ENCODE data around the gene SPOP. TPM values are rescaled to one million over a fixed set of nuclear protein-coding genes. Genes with fewer than 3 reads are reported as not detected.

Gene SPOP
- total and polyA plus RNA-seq, 2 of the 4 experiments (the other 2 are of a cell fraction): 24.9 to 47.5 TPM

DNA sequence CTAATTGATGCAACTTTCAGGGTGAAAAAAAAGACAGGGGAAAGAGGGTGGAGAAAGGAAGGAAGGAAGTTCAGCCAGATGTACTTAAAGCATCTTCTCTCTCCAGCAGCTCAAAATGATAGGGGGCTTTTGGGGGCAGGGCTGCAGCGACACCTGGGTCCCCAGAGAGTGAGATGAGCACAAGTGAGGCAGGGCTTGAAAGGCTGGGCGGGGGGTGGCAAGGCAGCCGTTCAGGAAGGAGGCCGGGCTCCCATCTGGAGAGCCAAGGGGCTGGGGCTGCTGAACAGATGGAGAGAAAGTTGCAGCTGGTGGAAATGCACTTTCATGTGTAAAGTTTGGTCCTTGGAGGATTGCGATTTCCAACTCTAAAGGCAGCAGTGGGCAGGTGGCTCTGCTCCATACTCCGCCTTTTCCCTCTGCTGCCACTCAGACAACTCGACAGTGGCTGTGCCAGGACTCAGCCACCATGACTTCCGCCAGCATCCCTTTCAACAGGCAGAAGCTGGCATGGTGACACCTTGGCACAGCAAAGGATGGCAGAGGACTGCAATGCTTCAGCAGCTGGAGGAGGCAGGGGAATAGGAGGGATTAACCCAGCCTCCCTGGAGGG is 22.2 kb upstream of the SPOP start:
- H3K27me3 ChIP-seq (ENCODE audit: control insufficient read depth, insufficient read depth, low read length): no peaks in the 10 kb centered on the region; the same call in 1 of the 2 replicates
- no peak overlapping the region for H2AK5ac ChIP-seq (ENCODE audit: low read depth, low read length)
- no peak overlapping the region for H2BK15ac ChIP-seq (ENCODE audit: low read depth, low read length)
- ChIA-PET POLR2A (ENCODE audit: unreplicated experiment) (interaction anchor here (0.6 kb wide), 1 partner anchor 13 kb away, joined by 4 read pairs; no protein-coding TSS in a partner anchor), CTCF (interaction anchor here (2.1 kb wide), 1 partner anchor 130 kb away, joined by 9 read pairs; no protein-coding TSS in a partner anchor)
- H3K9me3 ChIP-seq (ENCODE audit: control insufficient read depth, insufficient read depth, low read length): no peaks in the 10 kb centered on the region
- peaks cover 2 to 4% of the 10 kb centered on the region in 2 experiments; a peak in 3 of 4 replicates for H3K79me1 ChIP-seq (ENCODE audit: low read depth in 1 of 2, low read length in 2 of 2)
- no peak overlapping the region for H2AFZ ChIP-seq (replicated peaks; ENCODE audit: low read length, poor library complexity)
- intact Hi-C loops (cut with micrococcal nuclease): no loop called here
- no peaks in the 10 kb centered on the region for H3K9me1 ChIP-seq (ENCODE audit: insufficient read depth, low read length)
- H4K5ac ChIP-seq (ENCODE audit: low read depth, low read length): no peak overlapping the region
- no peaks in the 10 kb centered on the region for H3K4me1 ChIP-seq (ENCODE audit: control insufficient read depth, insufficient read depth, low read length)
- no TSS peak for BruUV-seq (replicated peaks)
- no peaks in the 10 kb centered on the region for H4K20me1 ChIP-seq (ENCODE audit: insufficient read depth, low read length)
- DNase-seq (no peak), ATAC-seq (ENCODE audit: low read depth) (no peak)
- no peak overlapping the region for H3K18ac ChIP-seq (ENCODE audit: low read depth, low read length)
- in situ Hi-C loops (cut with MboI; ENCODE audit: low sequenced_read_pairs): loop anchor here (5.0 to 10.0 kb wide), 2 partner anchors 128 to 295 kb away; partner anchors contain the start of gene DLX3
- H4K91ac ChIP-seq (ENCODE audit: insufficient read depth, low read depth, low read length): no peak overlapping the region
- H3K4me3 ChIP-seq (ENCODE audit: insufficient read depth, low read depth, low read length): no peak overlapping the region
- TF ChIP-seq SMC3 (IDR thresholded peaks at IDR 0.05; ENCODE audit: low read depth, low read length): no peak
- no peak for TF ChIP-seq MAFK (IDR thresholded peaks at IDR 0.05; ENCODE audit: low read depth, low read length)
- TF ChIP-seq RAD21 (IDR thresholded peaks at IDR 0.05; ENCODE audit: low read length): no peak
- TF ChIP-seq CTCF (conservative IDR thresholded peaks at IDR 0.05; ENCODE audit: low read depth, low read length): no peak
- no peak for TF ChIP-seq CEBPB (IDR thresholded peaks at IDR 0.05; ENCODE audit: low read depth, low read length)
- no peak for TF ChIP-seq FOS (IDR thresholded peaks at IDR 0.05; ENCODE audit: low read depth, low read length)
- no peak for TF ChIP-seq POLR2A (IDR thresholded peaks at IDR 0.05; ENCODE audit: low read depth, low read length)
- TF ChIP-seq MAZ (IDR thresholded peaks at IDR 0.05; ENCODE audit: borderline replicate concordance, low read depth, low read length): no peak
- TF ChIP-seq NFE2L2 (IDR thresholded peaks at IDR 0.05; ENCODE audit: low read depth, low read length): no peak
- no peak for TF ChIP-seq BHLHE40 (IDR thresholded peaks at IDR 0.05; ENCODE audit: low read depth, low read length)
- TF ChIP-seq, protein P1, sequence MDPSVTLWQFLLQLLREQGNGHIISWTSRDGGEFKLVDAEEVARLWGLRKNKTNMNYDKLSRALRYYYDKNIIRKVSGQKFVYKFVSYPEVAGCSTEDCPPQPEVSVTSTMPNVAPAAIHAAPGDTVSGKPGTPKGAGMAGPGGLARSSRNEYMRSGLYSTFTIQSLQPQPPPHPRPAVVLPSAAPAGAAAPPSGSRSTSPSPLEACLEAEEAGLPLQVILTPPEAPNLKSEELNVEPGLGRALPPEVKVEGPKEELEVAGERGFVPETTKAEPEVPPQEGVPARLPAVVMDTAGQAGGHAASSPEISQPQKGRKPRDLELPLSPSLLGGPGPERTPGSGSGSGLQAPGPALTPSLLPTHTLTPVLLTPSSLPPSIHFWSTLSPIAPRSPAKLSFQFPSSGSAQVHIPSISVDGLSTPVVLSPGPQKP (IDR thresholded peaks at IDR 0.05; ENCODE audit: borderline replicate concordance, low read depth, low read length): no peak
- TF ChIP-seq RFX5 (IDR thresholded peaks at IDR 0.05; ENCODE audit: low read depth, low read length): no peak
- TF ChIP-seq USF2 (IDR thresholded peaks at IDR 0.05; ENCODE audit: low read depth, low read length): no peak
- TF ChIP-seq MXI1 (IDR thresholded peaks at IDR 0.05; ENCODE audit: borderline replicate concordance, low read depth, low read length): no peak
- TF ChIP-seq CHD1 (IDR thresholded peaks at IDR 0.05; ENCODE audit: low read depth, low read length): no peak
- no peak for TF ChIP-seq RCOR1 (IDR thresholded peaks at IDR 0.05; ENCODE audit: insufficient replicate concordance, low read length)
- H4K8ac ChIP-seq (ENCODE audit: low read depth in 2 of 2, low read length in 2 of 2): no peak overlapping the region
- no peak overlapping the region for H2BK5ac ChIP-seq (ENCODE audit: low read depth, low read length, poor library complexity, severe bottlenecking)
- H3K36me3 ChIP-seq (ENCODE audit: control insufficient read depth, insufficient read depth, low read length): peaks cover 44% of the 10 kb centered on the region
- H3K9ac ChIP-seq (ENCODE audit: low read depth, low read length): no peak overlapping the region
- H3K23ac ChIP-seq (ENCODE audit: low read depth, low read length): no peak overlapping the region
- no peak overlapping the region for H3K56ac ChIP-seq (ENCODE audit: extremely low read depth, insufficient read depth, low read length)
- H3K4me2 ChIP-seq (ENCODE audit: low read depth, low read length): no peak overlapping the region
- no peak overlapping the region for H3K27ac ChIP-seq (ENCODE audit: insufficient read depth, low read length)
- no peak overlapping the region for H3K14ac ChIP-seq (replicated peaks; ENCODE audit: low read depth, low read length)
- WGBS, 2 experiments (ENCODE audit: extremely low coverage in 2 of 2, insufficient read length in 1 of 2): 79% methylated on average over 2 of the region's 8 CpGs; no CpG with 5 or more reads in 1 of the 2 experiments
- dilution Hi-C loops (cut with HindIII; ENCODE audit: low sequenced_read_pairs, unreplicated experiment): no loop called here
- H2BK120ac ChIP-seq (ENCODE audit: low read depth, low read length): no peak overlapping the region
- H3K4ac ChIP-seq (ENCODE audit: low read depth, low read length): no peak overlapping the region
- H2AK9ac ChIP-seq (replicated peaks; ENCODE audit: low read depth, low read length, poor library complexity): no peak overlapping the region
- H2BK20ac ChIP-seq (ENCODE audit: low read depth, low read length): no peak overlapping the region
